Measurements from ENCODE around the gene GSTM2.

DNA sequence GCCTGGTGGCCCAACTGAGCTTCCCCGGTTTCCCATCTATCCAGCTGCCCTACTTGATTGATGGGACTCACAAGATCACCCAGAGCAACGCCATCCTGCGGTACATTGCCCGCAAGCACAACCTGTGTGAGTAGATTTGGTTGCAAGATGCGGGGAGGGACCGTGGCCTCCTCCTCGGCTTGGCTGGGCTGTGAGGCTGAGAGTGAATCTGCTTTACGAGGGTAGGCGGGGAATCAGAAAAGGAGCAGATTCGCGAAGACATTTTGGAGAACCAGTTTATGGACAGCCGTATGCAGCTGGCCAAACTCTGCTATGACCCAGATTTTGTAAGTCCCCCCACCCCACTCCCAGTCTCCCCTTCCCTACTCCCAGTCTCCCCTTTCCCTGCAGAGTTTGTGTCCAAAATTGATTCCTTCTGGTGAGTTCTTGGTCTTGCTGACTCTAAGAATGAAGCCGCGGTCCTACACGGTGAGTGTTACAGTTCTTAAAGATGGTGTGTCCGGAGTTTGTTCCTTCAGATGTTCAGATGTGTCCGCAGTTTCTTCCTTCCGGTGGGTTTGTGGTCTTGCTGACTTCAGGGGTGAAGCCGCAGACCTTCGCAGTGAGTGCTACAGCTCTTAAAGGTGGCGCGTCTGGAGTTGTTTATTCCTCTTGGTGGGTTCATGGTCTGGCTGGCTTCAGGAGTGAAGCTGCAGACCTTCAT lies 1.5 kb downstream of the GSTM2 start:
- TF ChIP-seq, protein P1, sequence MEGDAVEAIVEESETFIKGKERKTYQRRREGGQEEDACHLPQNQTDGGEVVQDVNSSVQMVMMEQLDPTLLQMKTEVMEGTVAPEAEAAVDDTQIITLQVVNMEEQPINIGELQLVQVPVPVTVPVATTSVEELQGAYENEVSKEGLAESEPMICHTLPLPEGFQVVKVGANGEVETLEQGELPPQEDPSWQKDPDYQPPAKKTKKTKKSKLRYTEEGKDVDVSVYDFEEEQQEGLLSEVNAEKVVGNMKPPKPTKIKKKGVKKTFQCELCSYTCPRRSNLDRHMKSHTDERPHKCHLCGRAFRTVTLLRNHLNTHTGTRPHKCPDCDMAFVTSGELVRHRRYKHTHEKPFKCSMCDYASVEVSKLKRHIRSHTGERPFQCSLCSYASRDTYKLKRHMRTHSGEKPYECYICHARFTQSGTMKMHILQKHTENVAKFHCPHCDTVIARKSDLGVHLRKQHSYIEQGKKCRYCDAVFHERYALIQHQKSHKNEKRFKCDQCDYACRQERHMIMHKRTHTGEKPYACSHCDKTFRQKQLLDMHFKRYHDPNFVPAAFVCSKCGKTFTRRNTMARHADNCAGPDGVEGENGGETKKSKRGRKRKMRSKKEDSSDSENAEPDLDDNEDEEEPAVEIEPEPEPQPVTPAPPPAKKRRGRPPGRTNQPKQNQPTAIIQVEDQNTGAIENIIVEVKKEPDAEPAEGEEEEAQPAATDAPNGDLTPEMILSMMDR (conservative IDR thresholded peaks at IDR 0.05; ENCODE audit: low read length) = no peak
- TF ChIP-seq EZH2phosphoT487 (IDR thresholded peaks at IDR 0.05; ENCODE audit: borderline replicate concordance) = no peak

Data from Loucy (cell line).